HG03196 (cell line): ENCODE data around the gene JAKMIP1.

ENCODE experiments used
- ATAC-seq: cut with Tn5 transposase; IDR thresholded peaks from one replicate; pipeline ENCODE4 v1.9.1; 2021; ENCODE audit not compliant: unreplicated experiment

Gene JAKMIP1

DNA sequence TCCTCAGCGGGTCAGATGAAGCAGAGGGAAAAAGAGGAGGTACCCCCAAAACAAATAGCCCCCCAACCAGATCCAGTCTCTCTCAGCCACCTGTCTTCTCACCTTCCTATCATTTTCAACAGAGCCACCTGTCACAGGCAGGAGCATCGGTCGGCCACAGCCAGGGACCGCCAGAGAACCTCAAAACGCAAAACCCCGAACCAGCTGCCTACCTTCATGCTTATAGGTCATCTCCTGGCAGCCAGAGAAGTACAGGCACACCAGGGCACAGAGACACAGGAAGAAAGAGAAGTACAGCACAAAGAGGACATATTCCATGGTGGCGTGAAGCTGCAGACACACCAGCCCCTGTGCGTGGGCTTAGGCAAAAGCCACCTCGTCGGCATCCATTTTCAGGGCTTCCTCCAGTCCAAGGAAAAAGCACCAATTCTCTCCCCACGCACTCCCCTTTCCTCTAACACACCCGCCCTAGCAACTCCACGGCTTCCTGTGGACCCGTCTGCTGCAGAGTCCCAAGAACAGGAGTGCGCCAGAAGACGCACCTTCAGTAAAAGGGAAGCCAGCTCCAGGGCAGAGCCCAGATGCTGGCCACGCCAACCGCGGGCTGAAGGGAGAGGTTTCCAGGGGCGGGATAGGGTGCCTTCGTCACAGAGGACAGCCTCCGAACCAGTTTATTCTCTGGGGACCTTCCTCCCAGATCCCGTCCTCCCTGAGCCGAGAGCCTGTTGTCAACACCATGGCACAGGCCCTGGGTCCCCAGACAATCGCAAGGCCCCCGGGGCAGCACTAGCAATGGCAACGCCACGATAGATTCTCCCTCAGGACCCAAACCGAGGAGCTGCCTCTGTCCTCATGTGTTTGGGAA, 130.3 kb downstream of the JAKMIP1 start:
- no peak for ATAC-seq

DNA sequence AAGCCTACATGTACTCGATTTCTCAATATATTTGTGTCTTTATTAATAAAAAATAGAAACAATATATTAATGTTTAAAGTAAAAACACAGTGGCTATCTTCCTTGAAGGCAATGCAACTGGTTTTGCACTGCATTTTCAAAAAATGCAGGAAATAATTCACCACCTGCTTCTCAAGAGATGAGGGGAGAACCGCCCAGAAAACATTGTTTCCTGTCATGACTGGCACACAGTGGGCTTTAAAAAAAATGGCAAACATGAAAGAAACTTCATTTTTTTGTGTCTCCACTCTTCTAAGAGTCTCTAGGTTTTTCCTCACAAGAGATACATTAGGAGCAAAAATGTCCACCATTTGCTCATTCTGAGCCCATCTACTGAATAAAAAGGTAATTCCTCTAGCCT, 131.4 kb downstream of the JAKMIP1 start:
- no peak for ATAC-seq

DNA sequence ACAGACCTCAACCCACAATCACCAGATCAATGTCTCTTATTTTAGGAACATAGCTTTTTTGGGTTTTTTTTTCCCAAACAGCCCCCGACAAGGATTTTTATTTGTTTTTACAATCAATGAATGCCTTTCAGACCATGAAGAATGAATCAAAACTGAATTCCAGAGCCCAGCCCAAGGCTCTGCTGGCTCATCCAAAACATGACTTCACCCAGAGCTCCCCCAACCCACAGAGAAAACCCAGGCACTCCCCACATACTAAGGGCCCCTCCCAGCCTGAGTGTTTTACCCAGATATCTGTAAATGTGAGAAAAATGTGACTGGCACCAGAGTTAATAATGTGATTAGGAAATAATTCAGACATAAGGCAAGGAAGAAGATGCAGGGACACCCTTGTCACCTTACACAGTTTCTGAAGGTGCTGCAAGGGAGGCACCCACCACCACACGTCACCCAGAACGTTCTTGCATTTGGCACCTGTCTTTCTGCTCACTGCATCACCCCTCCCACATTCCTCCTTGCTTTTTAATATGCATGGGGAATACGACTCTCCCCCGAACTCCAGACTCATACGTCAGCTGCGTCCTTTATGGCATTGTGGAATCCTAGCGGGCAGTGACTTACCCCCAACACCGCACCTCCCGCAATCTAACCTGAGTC, 134.3 kb downstream of the JAKMIP1 start:
- no peak for ATAC-seq

DNA sequence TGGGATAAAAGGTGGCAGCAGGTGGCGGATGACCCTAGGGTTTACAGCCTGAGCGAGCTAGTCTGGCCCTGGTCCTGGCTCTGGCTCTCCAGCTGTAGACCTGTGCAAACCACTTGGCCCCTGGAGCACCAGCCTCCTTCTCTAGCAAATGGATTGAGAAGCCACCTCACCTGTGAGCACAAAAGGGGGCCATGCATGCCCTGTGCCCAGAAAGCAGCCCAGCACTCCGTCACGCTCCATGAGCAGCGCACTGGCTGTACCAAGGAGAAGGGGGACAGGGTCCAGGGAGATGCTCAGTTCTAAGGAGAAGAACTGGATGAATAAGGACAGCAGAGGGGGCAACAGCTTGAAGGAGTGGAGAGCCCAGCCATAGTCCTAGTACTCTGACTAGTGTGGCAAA, 135.2 kb downstream of the JAKMIP1 start:
- no peak for ATAC-seq

DNA sequence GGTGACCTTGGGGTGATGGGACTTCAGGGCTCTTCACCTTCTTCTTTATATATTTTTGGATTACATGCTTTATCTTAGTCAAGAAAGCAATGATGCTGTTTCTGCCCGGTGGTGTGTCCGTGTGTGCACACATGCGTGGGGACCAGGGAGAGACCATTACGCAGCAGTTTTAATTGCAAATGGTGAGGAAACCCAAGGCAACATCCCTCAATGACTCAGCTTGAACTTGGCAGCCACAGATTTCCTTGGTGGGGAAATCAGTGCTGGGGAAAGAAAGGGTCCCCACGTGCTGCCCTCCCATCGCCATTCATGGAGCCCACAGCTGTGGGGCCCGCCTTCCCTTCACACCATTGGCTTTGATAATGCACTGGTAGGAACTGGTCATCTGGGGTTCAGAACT, 136.0 kb downstream of the JAKMIP1 start:
- no peak for ATAC-seq

DNA sequence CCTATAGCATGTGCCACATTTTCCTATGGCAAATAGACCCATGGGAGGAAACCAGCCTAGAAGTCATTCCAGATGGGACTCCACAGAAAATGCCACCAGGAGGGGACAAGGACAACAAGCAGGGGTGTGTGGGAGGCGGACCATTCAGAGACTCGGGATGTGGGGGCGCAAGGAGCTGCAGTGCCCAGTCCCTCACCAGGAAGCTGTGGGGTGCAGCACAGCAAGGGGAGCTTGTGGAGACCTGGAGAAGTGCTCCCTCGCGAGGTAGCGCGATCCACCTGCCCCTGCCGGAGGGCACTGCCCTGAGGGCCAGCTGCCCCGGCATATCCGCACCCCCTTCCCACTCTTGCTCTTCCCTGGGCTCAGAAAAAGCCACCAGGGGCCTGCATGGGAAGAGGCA, 136.7 kb downstream of the JAKMIP1 start:
- ATAC-seq = no peak

DNA sequence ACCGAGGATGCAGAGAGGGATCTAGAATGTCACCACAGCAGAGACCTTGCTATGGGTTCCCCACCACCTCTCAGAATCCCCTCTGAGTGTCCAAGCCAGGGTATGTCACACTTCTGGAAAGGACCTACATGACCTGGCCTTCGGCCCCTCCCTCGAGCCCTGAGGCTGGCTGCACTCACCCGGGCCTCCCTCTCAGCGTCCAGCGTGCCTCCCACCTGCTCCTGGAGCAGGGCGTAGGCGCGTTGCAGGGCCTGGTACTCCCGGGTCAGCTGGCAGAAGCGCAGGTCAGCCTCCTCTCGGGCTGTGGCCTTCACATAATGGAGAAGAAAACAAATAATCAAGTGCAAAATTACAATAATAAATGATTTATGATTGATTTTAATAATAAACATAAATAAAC, 138.2 kb downstream of the JAKMIP1 start:
- no peak for ATAC-seq

DNA sequence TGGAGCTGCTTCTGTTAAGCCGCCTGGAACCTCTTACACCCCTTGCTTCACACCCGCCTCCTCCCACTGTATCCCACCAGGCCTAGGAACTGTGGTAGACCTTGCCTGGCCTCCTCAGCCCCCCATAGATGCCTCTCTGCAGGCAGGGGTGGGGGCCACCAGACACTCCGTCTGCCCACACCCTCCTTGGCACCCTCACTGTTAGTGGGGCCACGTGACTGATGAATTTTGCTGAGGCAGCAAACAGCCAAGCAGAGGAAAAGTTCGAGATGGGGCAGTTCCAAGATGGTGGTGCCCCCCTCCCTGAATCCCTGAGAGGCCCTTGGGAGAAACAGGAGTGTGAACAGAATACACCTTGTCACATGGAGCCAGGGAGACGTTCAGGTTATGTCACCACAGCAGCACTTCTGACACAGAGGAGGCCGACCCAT, 141.0 kb downstream of the JAKMIP1 start:
- no peak for ATAC-seq

DNA sequence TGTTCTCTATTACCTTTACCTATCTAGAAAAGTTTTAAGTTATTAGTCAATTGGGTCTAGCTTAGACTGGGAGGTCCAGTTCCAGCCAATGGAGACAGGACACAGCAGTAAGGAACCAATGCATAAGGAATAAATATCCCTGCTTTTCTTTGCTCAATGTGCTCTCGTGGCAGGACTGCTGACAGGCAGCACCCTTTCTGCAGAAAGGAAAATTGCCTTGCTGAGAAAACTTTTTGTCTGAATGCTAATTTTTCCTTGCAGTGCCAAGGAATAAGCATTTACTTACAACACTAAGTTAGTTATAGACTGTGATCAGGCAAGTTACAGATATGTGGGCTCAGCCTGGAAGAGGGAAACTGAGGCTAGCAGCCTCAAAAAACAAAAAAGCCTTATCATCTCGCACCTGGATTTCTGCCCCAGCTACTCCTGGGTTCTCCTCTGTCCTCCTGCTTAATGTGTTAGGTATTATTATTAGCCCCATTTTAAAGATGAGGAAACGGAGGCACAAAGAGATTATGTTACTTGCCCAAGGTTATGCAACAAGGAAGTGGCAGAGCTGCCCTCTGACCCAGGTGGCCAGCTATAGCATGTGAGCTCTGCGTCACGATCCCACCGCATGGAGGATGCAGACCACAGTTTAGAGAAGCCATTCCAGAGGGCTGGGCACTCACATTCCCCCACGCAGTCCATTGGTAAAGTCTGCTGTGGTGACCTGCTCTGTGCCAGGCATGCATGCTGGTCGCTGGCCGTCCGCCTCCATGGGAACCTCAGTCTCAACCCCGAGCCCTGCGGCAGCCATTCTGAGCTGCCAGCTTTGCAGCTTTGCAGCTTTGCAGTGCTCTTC, 141.6 kb downstream of the JAKMIP1 start:
- no peak for ATAC-seq

DNA sequence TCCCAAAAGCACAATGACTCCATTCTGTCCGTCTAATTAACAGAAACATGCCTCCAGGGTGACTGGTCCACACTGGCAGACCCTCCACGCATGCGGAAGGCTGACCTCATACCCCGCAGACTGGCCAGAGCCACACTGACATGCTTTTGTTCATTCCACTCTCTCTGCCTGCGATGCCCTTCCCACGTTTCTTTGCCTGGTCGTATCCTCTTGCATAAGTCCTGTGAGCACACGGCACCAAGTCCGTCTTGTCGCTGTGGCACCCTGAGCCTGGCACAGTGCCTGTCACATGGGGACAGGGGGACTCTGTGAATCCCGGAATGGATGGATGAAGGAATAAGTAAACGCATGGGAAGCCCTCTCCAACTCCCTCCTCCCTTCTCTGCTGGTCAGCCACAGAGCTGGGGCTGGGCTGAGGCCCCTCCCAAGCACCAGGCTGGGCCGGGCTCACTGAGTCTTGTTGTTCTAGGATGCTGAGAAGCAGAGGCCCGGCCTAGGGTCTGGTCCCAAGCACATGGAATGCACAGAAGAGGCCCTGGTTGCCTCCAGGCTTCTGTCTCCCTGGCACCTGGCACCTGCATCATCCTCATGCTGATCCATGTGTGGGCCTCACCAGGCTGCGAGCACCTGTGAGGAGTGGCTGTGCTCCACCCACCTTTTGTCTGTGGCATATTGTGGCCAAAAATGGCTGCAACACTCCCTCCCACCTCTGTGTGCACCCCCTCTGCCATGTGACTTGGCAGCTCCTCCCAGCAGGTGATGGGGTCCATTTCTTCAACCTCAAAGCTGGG, 143.2 kb downstream of the JAKMIP1 start:
- ATAC-seq = no peak

DNA sequence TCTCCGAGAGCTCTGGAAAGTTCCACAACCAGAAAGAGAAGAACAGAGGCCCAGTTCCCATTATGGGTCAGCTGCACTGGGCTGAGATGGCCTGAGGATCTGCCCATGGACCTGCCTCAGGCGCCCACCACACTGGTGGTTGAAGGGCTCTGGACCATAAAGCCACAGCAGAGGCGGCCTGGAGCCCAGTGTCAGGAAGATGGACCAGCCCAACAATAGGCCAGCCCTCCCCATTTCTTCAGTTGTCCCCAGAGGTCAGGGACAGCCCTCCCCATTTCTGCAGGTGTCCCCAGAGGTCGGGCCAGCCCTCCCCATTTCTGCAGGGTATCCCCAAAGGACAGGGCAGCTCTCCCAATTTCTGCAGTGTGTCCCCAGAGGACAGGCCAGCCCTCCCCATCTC, 144.9 kb downstream of the JAKMIP1 start:
- ATAC-seq = no peak

DNA sequence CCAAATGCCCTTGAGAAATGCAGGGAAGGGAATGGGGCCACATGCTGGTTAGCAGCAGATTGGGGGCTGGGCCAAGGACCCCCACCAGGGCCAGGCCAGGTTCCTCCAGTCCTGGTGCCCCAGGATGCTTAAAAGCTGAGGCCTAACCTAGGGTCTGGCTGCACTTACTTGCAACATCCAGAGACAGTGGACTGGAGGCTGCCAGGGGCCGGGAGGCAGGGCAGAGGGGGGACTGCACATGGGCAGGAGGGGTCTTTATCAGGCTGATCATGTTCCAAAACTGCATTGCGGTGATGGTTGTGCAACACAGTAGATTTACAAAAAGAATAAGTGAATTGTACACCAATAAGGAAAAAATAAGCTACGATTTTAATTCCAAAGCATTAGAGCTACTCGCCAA, 145.3 kb downstream of the JAKMIP1 start:
- no peak for ATAC-seq

DNA sequence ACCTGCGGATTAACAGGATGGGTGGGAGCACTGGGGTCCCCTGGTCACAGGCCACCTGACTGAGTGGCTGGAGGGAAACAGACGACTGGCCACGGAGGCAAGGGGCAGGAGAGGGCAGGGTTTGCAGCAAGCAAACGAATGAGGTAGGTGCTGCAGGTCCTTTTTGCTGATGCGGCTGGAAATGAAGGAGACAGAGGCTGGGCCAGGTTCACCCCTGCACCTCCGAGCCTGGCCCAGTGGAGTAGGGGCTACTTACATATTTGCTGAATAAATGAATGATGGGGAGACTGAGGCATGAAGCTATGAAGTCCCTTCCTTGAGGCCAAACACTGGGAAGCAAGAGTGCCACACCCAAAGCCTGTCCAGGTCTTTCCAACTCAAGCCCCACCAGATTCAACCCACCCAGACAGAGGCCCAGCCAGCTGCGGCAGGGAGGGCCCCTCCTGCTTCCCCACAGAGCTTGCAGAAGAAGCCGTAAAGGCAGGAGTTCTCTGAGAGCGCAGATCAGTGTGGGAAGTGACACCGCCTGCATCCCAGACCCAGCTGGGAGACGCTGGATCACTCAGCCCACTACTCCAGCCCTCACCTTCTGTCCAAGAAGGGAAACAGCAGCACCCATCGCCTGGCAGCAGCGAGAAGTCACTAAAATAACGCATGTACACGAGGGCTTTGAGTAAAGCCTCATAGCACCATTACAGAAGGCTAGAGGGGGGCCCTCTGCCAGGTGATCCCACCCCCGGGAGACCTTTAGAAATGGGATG, 146.0 kb downstream of the JAKMIP1 start:
- no peak for ATAC-seq

DNA sequence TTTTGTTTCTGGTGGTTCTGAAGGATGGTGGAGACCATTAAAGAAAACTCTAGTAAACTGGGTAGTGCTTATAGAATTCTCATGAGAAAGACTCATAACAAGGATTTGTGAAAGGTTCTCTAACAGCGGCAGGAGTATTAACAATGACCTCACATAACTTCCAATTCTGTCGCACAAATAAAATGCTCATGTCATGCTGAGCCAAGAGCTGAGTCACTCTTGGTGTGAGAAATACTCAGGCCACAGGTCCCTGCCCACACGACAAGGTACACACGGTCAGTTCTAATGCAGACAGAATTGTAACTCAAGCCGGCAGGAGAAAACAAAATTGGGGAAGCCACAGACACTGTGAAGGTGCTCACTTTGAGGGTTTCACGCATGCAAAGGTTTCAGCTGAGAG, 147.7 kb downstream of the JAKMIP1 start:
- no peak for ATAC-seq

DNA sequence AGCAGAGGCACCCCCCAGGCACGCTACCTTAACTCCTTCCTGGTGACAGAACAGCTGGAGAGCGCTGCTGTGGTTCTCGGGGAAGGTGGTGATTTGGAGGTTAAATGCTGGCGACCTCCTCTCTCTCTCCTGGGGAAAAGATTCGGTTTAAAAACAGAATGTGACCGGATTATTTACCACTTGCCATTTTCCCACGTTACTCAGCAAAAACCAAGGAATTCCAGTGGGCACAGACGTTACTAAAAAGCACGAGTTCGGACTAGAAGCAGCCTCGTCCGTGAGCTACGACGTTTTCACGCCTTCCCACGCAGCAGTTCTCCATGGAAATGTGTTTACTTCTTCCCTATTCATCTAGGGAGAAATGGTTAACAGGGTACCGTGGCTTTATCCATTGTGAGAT, 149.8 kb downstream of the JAKMIP1 start:
- ATAC-seq = no peak

DNA sequence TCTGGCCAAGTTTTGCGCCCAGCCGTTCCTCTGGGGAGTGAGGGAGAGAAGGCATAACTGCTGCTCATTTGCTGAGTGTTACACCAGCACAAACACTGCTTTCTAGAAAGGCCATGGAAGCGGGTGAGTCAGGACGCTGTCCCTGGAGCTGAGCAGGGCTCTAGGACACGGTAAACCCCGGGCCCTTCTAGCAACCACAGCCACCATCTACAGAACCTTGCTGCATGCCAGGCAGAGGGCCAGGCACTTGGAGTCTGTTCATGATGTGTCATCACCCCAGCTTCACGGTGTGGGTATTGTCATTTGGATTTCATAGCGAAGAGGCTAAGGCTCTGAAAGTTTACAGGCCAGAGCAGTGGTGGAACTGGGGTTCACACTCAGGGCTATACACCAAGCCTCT, 150.4 kb downstream of the JAKMIP1 start:
- ATAC-seq = no peak

DNA sequence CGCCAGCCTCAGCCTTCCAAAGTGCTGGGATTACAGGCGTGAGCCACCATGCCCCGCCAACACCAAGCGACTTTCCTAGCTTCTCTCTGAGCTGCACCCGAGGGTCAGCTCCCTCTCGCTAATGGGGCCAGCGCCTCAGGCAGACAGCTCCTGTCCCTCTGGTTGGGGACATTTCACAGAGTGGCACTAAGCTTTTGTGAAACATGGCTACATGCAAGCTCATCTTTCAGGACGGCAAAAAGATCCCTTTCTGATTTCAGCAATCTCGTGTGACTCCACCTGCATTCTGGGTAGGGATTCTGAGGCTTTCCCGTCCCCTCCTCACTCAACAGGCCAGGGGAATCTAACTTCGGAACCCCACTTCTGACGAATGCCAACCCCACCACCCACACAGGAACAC, 151.1 kb downstream of the JAKMIP1 start:
- no peak for ATAC-seq

DNA sequence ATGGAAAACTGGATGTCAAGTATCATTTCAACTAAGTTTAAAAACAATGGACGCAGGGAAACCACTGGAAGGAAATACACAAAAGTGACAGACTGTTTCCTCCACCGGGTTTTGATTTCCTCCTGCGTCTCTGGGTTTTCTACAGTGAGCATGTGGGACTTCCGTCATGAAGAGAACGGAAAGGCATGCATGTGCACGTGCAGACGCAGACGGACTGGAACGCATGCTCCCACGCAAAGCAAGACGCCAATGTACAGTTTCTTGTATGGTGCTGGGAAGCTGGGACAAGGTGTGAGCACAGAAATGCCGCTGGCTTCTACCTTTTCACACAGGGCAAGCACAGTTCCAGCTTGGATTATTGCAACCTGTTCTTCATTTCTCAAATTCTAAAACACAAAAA, 151.8 kb downstream of the JAKMIP1 start:
- ATAC-seq = no peak

DNA sequence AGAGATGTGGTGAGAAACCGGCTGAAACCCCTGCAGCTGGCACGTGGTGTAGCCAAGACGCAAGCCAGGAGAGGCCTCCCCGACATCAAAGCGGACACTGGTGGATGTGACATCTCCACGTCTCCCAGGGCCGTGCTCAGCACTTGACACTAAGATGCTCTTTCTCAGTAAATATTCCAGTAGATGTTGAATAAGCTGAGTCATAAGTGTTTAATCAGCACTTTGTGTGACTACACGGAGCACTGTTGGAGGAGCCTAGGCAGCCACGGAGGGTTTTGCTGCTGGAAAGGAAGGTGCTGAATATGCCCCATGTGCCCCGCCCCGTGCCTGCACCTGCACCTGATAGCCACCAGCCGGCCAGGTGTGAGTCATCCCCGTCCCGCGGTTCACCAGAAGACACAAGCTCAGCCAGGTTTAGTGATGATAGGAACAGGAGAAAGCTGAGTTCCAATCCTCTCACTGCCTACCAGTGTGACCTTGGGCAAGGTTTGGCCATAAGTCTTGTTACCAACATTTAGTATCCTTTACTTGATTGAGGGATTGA, 153.1 kb downstream of the JAKMIP1 start:
- ATAC-seq = no peak
